HepG2 (cell line): Measurements from ENCODE around the gene CCDC88B. TPM values are rescaled to one million over a fixed set of nuclear protein-coding genes. Genes with fewer than 3 reads are reported as not detected.
A peak's percentile ranks its signal among the peaks of the same experiment; 100 is the strongest.

ENCODE experiments used
- BCL6 ChIP-seq: IDR thresholded peaks from 2 replicates; pipeline ENCODE4 v1.6.1; 2016; ENCODE audit warnings: missing genetic modification reagents, missing compliant biosample characterization
- DR1 ChIP-seq: sonication (generic); formaldehyde crosslinking; IDR thresholded peaks from 2 replicates; pipeline ENCODE4 v1.8.0; 2021; ENCODE audit warnings: mild to moderate bottlenecking, missing genetic modification reagents, inconsistent platforms
- NPAS2 ChIP-seq: sonication (generic); formaldehyde crosslinking; IDR thresholded peaks from 2 replicates; pipeline ENCODE4 v1.8.0; 2022; ENCODE audit warnings: mild to moderate bottlenecking, missing genetic modification reagents, borderline replicate concordance
- SETDB1 ChIP-seq: sonication (generic); formaldehyde crosslinking; IDR thresholded peaks from 2 replicates; pipeline ENCODE4 v1.5.1; 2020; ENCODE audit warnings: missing genetic modification reagents, mild to moderate bottlenecking, borderline replicate concordance
- SOX5 ChIP-seq: IDR thresholded peaks from 2 replicates; pipeline ENCODE4 v1.6.1; 2016; ENCODE audit warnings: borderline replicate concordance
- TCF7 ChIP-seq: sonication (generic); IDR thresholded peaks from 2 replicates; pipeline ENCODE4 v1.6.1; 2016; ENCODE audit warnings: antibody characterized with exemption, low read depth
- ZNF180 ChIP-seq: sonication (generic); formaldehyde crosslinking; IDR thresholded peaks from 2 replicates; pipeline ENCODE4 v1.4.0; 2020; ENCODE audit warnings: low read depth, missing genetic modification reagents, borderline replicate concordance
- ZNF678 ChIP-seq: sonication (generic); formaldehyde crosslinking; IDR thresholded peaks from 2 replicates; pipeline ENCODE4 v1.4.0; 2020; ENCODE audit warnings: mild to moderate bottlenecking, missing genetic modification reagents
- ZNF709 ChIP-seq: sonication (generic); formaldehyde crosslinking; IDR thresholded peaks from 2 replicates; pipeline ENCODE4 v1.5.0; 2020; ENCODE audit warnings: mild to moderate bottlenecking, missing genetic modification reagents
- polyA plus RNA-seq, 8 experiments: library from polyadenylated mRNA; depleted of rRNA in 3 of 8; stranded (reverse) in 7 of 8; unstranded in 1 of 8; fragments of >200 nt; fragmentation: Illumina TruSeq in 4 of 8; extraction: Trizol in 4 of 8; gene quantifications; 2 replicates each; pipeline versions ENCODE4 v1.2.1 to v1.2.3, GENCODE V29; 2011 to 2016; ENCODE audit warnings: low read depth in 4 of 8, missing spikeins in 1 of 8, mixed read lengths in 1 of 8; ENCODE audit not compliant: insufficient read depth in 1 of 8
- total RNA-seq, 5 experiments: library from RNA; depleted of rRNA; stranded (reverse); fragments of >200 nt; fragmentation: Illumina TruSeq; extraction: Trizol; gene quantifications; 2 replicates each; pipeline ENCODE4 v1.2.3, GENCODE V29; 2016; ENCODE audit warnings: low read depth in 1 of 5
- TF ChIP-seq, protein P1 (sequence below): sonication (generic); formaldehyde crosslinking; IDR thresholded peaks from 2 replicates; pipeline ENCODE4 v1.4.0; 2020; ENCODE audit warnings: missing genetic modification reagents, mild to moderate bottlenecking, borderline replicate concordance
- TF ChIP-seq, protein P2 (sequence below): sonication (generic); formaldehyde crosslinking; IDR thresholded peaks from 2 replicates; pipeline ENCODE4 v1.4.0; 2020; ENCODE audit warnings: missing genetic modification reagents
- TF ChIP-seq, protein P3 (sequence below): sonication (generic); formaldehyde crosslinking; IDR thresholded peaks from 2 replicates; pipeline ENCODE4 v1.8.0; 2022; ENCODE audit warnings: mild to moderate bottlenecking, missing genetic modification reagents
- TF ChIP-seq, protein P4 (sequence below): sonication (generic); formaldehyde crosslinking; IDR thresholded peaks from 2 replicates; pipeline ENCODE4 v1.8.0; 2022; ENCODE audit warnings: mild to moderate bottlenecking, missing genetic modification reagents, moderate library complexity
- TF ChIP-seq, protein P5 (sequence below): sonication (generic); formaldehyde crosslinking; IDR thresholded peaks from 2 replicates; pipeline ENCODE4 v1.4.0; 2020; ENCODE audit warnings: missing genetic modification reagents
- TF ChIP-seq, protein P6 (sequence below): IDR thresholded peaks from 2 replicates; pipeline ENCODE4 v1.6.1; 2016; ENCODE audit warnings: low read depth

Gene CCDC88B
- total and polyA plus RNA-seq, 2 of the 13 experiments (the other 11 are each of a cell fraction or from before 2014, with no cell fraction given) = 3.6 to 4.8 TPM

DNA sequence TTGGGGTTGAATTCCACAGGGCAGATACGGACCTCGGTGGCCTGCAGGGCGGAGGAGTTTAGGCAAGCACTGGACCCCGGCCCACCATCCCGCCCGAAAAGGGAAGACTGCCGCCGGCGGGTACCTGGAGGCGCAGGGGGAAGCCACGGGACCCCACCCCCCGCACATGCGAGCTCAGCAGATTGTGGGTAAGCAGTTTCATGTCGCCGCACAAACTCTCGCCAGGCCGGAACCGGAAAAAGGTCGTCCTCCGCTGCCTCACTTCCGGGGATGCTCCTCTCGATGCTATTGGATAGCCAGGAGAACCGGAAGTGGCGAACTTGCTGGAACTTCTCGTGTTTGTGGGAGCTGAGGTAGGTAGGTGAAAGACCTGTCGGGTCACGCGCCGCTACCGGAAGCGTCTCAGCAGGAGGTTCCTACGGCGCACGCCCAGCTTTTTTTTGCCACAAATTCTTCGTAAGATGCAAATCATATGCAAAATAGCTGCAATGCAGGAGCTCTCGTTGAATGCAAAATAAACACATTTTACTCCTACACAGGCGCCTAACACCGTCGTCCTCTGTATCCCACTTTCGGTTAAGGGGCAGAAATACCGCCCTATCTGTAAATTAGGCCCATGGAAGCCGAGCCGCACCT is 22.6 kb upstream of the CCDC88B start, which contains the start of gene TRMT112 (continued):
- TF ChIP-seq, protein P1, sequence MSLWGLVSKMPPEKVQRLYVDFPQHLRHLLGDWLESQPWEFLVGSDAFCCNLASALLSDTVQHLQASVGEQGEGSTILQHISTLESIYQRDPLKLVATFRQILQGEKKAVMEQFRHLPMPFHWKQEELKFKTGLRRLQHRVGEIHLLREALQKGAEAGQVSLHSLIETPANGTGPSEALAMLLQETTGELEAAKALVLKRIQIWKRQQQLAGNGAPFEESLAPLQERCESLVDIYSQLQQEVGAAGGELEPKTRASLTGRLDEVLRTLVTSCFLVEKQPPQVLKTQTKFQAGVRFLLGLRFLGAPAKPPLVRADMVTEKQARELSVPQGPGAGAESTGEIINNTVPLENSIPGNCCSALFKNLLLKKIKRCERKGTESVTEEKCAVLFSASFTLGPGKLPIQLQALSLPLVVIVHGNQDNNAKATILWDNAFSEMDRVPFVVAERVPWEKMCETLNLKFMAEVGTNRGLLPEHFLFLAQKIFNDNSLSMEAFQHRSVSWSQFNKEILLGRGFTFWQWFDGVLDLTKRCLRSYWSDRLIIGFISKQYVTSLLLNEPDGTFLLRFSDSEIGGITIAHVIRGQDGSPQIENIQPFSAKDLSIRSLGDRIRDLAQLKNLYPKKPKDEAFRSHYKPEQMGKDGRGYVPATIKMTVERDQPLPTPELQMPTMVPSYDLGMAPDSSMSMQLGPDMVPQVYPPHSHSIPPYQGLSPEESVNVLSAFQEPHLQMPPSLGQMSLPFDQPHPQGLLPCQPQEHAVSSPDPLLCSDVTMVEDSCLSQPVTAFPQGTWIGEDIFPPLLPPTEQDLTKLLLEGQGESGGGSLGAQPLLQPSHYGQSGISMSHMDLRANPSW (CRISPR knock-in tag) = peak; percentile 24; the same call in 1 of the 2 replicates
- TF ChIP-seq, protein P2, sequence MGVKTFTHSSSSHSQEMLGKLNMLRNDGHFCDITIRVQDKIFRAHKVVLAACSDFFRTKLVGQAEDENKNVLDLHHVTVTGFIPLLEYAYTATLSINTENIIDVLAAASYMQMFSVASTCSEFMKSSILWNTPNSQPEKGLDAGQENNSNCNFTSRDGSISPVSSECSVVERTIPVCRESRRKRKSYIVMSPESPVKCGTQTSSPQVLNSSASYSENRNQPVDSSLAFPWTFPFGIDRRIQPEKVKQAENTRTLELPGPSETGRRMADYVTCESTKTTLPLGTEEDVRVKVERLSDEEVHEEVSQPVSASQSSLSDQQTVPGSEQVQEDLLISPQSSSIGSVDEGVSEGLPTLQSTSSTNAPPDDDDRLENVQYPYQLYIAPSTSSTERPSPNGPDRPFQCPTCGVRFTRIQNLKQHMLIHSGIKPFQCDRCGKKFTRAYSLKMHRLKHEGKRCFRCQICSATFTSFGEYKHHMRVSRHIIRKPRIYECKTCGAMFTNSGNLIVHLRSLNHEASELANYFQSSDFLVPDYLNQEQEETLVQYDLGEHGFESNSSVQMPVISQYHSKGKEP (CRISPR knock-in tag) = no peak
- TF ChIP-seq SETDB1 (CRISPR knock-in tag) = no peak
- no peak for TF ChIP-seq NPAS2 (CRISPR knock-in tag)
- TF ChIP-seq, protein P3, sequence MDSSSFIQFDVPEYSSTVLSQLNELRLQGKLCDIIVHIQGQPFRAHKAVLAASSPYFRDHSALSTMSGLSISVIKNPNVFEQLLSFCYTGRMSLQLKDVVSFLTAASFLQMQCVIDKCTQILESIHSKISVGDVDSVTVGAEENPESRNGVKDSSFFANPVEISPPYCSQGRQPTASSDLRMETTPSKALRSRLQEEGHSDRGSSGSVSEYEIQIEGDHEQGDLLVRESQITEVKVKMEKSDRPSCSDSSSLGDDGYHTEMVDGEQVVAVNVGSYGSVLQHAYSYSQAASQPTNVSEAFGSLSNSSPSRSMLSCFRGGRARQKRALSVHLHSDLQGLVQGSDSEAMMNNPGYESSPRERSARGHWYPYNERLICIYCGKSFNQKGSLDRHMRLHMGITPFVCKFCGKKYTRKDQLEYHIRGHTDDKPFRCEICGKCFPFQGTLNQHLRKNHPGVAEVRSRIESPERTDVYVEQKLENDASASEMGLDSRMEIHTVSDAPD = no peak
- 0 out of 2 replicates have a peak, but pooled peaks have one; percentile 6 for TF ChIP-seq BCL6
- no peak; the same call in 1 of the 2 replicates for TF ChIP-seq TCF7
- peak; percentile 46; the same call in 1 of the 2 replicates for TF ChIP-seq DR1 (CRISPR knock-in tag)
- TF ChIP-seq, protein P4, sequence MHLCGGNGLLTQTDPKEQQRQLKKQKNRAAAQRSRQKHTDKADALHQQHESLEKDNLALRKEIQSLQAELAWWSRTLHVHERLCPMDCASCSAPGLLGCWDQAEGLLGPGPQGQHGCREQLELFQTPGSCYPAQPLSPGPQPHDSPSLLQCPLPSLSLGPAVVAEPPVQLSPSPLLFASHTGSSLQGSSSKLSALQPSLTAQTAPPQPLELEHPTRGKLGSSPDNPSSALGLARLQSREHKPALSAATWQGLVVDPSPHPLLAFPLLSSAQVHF (CRISPR knock-in tag) = no peak
- no peak for TF ChIP-seq SOX5
- TF ChIP-seq ZNF180 (CRISPR knock-in tag) = no peak
- TF ChIP-seq ZNF709 (CRISPR knock-in tag) = peak; percentile 58; the same call in 1 of the 2 replicates
- TF ChIP-seq, protein P5, sequence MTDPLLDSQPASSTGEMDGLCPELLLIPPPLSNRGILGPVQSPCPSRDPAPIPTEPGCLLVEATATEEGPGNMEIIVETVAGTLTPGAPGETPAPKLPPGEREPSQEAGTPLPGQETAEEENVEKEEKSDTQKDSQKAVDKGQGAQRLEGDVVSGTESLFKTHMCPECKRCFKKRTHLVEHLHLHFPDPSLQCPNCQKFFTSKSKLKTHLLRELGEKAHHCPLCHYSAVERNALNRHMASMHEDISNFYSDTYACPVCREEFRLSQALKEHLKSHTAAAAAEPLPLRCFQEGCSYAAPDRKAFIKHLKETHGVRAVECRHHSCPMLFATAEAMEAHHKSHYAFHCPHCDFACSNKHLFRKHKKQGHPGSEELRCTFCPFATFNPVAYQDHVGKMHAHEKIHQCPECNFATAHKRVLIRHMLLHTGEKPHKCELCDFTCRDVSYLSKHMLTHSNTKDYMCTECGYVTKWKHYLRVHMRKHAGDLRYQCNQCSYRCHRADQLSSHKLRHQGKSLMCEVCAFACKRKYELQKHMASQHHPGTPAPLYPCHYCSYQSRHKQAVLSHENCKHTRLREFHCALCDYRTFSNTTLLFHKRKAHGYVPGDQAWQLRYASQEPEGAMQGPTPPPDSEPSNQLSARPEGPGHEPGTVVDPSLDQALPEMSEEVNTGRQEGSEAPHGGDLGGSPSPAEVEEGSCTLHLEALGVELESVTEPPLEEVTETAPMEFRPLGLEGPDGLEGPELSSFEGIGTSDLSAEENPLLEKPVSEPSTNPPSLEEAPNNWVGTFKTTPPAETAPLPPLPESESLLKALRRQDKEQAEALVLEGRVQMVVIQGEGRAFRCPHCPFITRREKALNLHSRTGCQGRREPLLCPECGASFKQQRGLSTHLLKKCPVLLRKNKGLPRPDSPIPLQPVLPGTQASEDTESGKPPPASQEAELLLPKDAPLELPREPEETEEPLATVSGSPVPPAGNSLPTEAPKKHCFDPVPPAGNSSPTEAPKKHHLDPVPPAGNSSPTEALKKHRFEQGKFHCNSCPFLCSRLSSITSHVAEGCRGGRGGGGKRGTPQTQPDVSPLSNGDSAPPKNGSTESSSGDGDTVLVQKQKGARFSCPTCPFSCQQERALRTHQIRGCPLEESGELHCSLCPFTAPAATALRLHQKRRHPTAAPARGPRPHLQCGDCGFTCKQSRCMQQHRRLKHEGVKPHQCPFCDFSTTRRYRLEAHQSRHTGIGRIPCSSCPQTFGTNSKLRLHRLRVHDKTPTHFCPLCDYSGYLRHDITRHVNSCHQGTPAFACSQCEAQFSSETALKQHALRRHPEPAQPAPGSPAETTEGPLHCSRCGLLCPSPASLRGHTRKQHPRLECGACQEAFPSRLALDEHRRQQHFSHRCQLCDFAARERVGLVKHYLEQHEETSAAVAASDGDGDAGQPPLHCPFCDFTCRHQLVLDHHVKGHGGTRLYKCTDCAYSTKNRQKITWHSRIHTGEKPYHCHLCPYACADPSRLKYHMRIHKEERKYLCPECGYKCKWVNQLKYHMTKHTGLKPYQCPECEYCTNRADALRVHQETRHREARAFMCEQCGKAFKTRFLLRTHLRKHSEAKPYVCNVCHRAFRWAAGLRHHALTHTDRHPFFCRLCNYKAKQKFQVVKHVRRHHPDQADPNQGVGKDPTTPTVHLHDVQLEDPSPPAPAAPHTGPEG = no peak
- TF ChIP-seq, protein P6, sequence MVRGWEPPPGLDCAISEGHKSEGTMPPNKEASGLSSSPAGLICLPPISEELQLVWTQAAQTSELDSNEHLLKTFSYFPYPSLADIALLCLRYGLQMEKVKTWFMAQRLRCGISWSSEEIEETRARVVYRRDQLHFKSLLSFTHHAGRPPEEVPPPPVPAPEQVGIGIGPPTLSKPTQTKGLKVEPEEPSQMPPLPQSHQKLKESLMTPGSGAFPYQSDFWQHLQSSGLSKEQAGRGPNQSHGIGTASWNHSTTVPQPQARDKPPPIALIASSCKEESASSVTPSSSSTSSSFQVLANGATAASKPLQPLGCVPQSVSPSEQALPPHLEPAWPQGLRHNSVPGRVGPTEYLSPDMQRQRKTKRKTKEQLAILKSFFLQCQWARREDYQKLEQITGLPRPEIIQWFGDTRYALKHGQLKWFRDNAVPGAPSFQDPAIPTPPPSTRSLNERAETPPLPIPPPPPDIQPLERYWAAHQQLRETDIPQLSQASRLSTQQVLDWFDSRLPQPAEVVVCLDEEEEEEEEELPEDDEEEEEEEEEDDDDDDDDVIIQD (CRISPR knock-in tag) = no peak; the same call in 1 of the 2 replicates
- no peak for TF ChIP-seq ZNF678
